ENCODE data around the gene KRTAP4-6. TPM values are rescaled to one million over a fixed set of nuclear protein-coding genes. Genes with fewer than 3 reads are reported as not detected.
"Not testable (repeated sequence)": the region's sequence is repeated elsewhere in the genome, so short reads cannot be mapped to it uniquely, and the experiment has no call there.

KRTAP4-6 gene
- total RNA-seq, 4 donors from 2014 or later: not detected

GRCh38 chr17:41121742-41122141 is 18.6 kb downstream of the KRTAP4-6 start:
- intact Hi-C loops (cut with DNase I; ENCODE audit: low total_unique reads): no loop called here
- H3K36me3 ChIP-seq: no peaks in the 10 kb centered on the region
- H3K9me3 ChIP-seq: no peaks in the 10 kb centered on the region
- no peak overlapping the region for H3K27ac ChIP-seq
- no peak overlapping the region for H3K4me3 ChIP-seq
- DNase-seq: no peak
- no peak for TF ChIP-seq POLR2A (IDR thresholded peaks at IDR 0.05)
- TF ChIP-seq, protein P1, sequence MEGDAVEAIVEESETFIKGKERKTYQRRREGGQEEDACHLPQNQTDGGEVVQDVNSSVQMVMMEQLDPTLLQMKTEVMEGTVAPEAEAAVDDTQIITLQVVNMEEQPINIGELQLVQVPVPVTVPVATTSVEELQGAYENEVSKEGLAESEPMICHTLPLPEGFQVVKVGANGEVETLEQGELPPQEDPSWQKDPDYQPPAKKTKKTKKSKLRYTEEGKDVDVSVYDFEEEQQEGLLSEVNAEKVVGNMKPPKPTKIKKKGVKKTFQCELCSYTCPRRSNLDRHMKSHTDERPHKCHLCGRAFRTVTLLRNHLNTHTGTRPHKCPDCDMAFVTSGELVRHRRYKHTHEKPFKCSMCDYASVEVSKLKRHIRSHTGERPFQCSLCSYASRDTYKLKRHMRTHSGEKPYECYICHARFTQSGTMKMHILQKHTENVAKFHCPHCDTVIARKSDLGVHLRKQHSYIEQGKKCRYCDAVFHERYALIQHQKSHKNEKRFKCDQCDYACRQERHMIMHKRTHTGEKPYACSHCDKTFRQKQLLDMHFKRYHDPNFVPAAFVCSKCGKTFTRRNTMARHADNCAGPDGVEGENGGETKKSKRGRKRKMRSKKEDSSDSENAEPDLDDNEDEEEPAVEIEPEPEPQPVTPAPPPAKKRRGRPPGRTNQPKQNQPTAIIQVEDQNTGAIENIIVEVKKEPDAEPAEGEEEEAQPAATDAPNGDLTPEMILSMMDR (IDR thresholded peaks at IDR 0.05): no peak
- no peaks in the 10 kb centered on the region for H3K27me3 ChIP-seq
- no peaks in the 10 kb centered on the region for H3K4me1 ChIP-seq

GRCh38 chr17:41119696-41120690 is 20.4 kb downstream of the KRTAP4-6 start:
- H3K9me3 ChIP-seq; H3K36me3 ChIP-seq; H3K27ac ChIP-seq; H3K4me3 ChIP-seq; H3K27me3 ChIP-seq; DNase-seq; H3K4me1 ChIP-seq; intact Hi-C loops (cut with DNase I; ENCODE audit: low total_unique reads): not testable (repeated sequence)

- Histone ChIP-seq H3K9me3 (no peaks in the 10 kb centered on the region), H3K27me3 (no peaks in the 10 kb centered on the region), H3K4me3 (no peak overlapping the region), H3K4me1 (no peaks in the 10 kb centered on the region), H3K27ac (no peak overlapping the region), H3K36me3 (no peaks in the 10 kb centered on the region)
- TF ChIP-seq, protein P1 (IDR thresholded peaks at IDR 0.05): no peak
- TF ChIP-seq POLR2A (IDR thresholded peaks at IDR 0.05): no peak
- intact Hi-C loops (cut with DNase I; ENCODE audit: low total_unique reads): no loop called here
- no peak for DNase-seq
These were observed 21.6 kb downstream of the KRTAP4-6 start for GRCh38 chr17:41118721-41119120.

GRCh38 chr17:41117846-41118386 is 22.4 kb downstream of the KRTAP4-6 start, which contains the start of gene KRTAP4-11:
TSS of gene KRTAP4-11 (minus strand) at chr17:41118373. CDS start at chr17:41118315, 58 bp downstream.
- H3K27ac ChIP-seq; H3K9me3 ChIP-seq; H3K4me3 ChIP-seq; DNase-seq; H3K36me3 ChIP-seq; H3K4me1 ChIP-seq; H3K27me3 ChIP-seq; intact Hi-C loops (cut with DNase I; ENCODE audit: low total_unique reads): not testable (repeated sequence)

GRCh38 chr17:41116297-41116696 is 24.0 kb downstream of the KRTAP4-6 start:
- Histone ChIP-seq H3K9me3 (no peaks in the 10 kb centered on the region), H3K4me1 (no peaks in the 10 kb centered on the region), H3K4me3 (no peak overlapping the region), H3K27ac (no peak overlapping the region), H3K27me3 (no peaks in the 10 kb centered on the region), H3K36me3 (no peaks in the 10 kb centered on the region)
- no peak for DNase-seq
- intact Hi-C loops (cut with DNase I; ENCODE audit: low total_unique reads): no loop called here
- no peak for TF ChIP-seq POLR2A (IDR thresholded peaks at IDR 0.05)
- TF ChIP-seq, protein P1 (IDR thresholded peaks at IDR 0.05): no peak

Data from uterus (tissue), 4 donors.